H4 (cell line): Measurements from ENCODE around the gene DYNC1LI2. TPM values are rescaled to one million over a fixed set of nuclear protein-coding genes. Genes with fewer than 3 reads are reported as not detected.
"Not testable (repeated sequence)": the region's sequence is repeated elsewhere in the genome, so short reads cannot be mapped to it uniquely, and the experiment has no call there.

ENCODE experiments used
- DNase-seq: peaks from one replicate; pipeline ENCODE4 v3.0.0-alpha.2; 2015; ENCODE audit warnings: low spot score
- total RNA-seq: library from RNA; depleted of rRNA; stranded (reverse); fragments of >200 nt; shearing (Covaris generic); gene quantifications from 2 replicates; pipeline ENCODE4 v1.2.3, GENCODE V29; 2014

The DYNC1LI2 gene
- total RNA-seq, 1 experiment from 2014 or later, result 47.7 TPM

GRCh38 chr16:66696669-66697630, 54.5 kb downstream of the DYNC1LI2 start, which contains the start of gene CMTM4:
TSS of gene CMTM4 (minus strand) at chr16:66696743. CDS start at chr16:66696525, 218 bp downstream.
- DNase-seq, result peak; percentile 71

GRCh38 chr16:66695935-66696668, 55.3 kb downstream of the DYNC1LI2 start:
- DNase-seq, result no peak

DNA sequence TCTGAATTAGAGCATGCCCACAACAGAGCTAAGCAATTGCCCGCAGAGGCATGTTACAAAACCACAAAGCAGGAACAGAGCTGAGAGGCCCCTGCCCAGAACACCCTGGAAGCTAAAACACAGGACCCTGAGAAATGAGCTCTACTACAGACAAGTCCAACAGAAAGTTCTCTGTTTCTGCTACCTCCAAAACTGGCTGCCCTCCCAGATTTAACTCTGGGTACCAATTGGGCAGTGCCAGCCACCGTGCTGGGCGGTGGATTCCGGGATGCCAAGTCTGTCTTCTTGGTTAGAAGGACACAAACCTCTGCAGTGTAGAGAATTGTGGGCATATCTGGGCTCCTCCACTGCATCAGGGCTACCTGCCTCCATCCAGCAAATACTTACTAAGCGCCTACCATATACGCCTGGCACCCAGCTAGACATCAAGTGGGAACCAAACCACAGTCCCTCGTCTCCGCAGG, 55.9 kb downstream of the DYNC1LI2 start:
- DNase-seq, result no peak

GRCh38 chr16:66693149-66693548, 58.3 kb downstream of the DYNC1LI2 start:
- DNase-seq, result no peak

GRCh38 chr16:66692341-66692740, 59.1 kb downstream of the DYNC1LI2 start:
- DNase-seq, result no peak

GRCh38 chr16:66691234-66691633, 60.2 kb downstream of the DYNC1LI2 start:
- DNase-seq, result no peak

DNA sequence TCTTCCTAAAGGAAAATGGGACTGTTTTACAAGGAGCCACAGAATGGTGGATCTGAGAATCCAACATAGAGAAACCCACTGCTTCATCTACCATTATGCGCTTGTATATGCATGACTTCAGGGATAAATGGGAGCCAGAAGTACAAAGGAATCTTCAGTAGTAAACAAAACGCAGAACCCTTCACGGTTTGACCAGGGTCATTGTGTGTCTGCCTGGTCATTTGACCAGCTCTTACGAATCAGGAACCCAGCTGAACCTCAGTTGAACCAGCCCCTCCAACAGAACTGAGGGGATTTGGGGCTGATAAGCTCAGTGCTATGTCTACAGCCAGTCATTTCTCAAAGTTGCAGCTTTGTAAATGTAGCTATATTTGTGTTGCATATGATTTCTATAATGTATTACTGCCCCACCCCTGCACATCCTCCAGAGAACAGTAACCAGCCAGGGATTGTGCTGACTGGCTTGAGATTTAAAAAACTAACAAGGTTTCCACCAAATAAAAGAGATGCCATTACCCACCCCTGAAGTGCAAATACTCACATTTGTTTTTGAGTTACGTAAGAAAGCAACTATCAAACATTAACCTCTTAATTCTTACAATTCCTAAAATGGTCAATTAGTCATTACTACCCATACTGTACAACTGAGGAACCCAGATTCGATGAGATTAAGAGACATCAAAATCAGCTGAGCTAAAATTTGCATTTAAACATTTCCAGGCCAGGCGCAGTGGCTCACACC, 61.1 kb downstream of the DYNC1LI2 start:
- DNase-seq, result no peak

- DNase-seq, result no peak
Measured at GRCh38 chr16:66689282-66689681, 62.1 kb downstream of the DYNC1LI2 start.

DNA sequence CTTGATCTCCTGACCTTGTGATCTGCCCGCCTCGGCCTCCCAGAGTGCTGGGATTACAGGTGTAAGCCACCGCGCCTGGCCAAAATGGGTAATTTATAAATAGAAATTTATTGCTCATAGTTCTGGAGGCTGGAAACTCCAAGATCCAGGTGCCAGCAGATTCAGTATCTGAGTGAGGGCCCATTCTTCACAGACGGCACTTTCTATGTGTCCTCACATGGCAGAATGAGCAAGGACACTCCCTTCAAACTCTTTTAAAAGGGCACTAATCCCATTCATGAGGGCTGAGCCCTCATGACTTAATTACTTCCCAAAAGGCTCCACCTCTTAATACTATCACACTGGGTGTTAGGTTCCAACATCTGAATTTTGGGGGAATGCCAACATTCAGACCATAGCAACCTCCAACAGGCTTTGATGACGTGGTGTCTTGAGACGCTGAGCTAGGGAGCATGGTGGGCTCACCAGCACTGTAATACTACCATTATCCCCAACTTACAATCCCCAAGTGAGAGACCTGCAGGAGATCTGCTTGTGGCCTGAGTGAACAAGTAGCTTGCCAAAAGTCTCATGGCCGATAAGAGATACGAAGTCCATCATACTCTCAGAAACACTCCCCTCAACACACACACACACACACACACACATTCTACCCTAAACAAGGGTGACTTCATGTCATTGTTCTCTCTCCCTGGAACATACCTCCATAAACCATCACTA, 63.3 kb downstream of the DYNC1LI2 start:
- no peak for DNase-seq

- DNase-seq, result not testable (repeated sequence)
Measured at GRCh38 chr16:66685501-66686115, 65.8 kb downstream of the DYNC1LI2 start.

DNA sequence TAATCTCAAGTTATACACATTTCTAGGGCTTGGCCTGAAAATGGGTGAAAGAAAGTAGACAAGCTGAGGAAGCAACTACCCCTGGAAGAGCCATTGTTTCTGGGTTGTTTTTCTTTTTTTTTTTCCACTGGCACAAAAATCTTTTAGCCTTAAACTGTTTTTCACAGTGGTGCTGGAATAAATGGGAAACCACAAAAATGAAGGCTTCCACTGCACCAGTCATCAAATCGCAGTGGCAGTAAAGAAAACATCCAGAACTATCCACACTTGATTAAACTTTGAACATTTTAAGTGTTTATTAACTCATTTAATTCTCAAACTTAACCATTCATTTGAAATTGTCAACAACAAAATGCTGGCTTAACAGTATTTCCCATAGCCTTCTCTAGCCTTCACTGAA, 69.1 kb downstream of the DYNC1LI2 start:
- DNase-seq, result no peak

- DNase-seq, result no peak
Measured at GRCh38 chr16:66681676-66682075, 69.7 kb downstream of the DYNC1LI2 start.

DNA sequence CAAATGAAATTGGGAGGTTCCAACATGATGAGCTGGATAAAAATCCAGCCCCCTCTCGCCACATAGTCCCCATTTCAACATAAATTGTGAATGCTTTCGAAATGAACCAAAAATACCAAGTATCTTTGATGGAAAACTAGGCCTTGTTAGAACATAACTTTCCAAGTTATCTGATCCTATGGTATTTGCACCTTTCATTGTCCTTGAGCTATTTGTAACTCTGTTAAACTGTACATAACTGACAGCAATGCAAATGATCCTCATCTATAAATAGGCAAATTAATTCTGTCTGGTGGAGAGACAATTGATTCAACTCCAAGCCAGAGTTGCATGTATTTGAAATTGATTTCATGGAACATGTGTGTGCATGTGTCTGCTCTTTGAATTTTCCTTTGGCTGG, 73.1 kb downstream of the DYNC1LI2 start:
- no peak for DNase-seq

- DNase-seq, result no peak
Measured at GRCh38 chr16:66677836-66678235, 73.6 kb downstream of the DYNC1LI2 start.

DNA sequence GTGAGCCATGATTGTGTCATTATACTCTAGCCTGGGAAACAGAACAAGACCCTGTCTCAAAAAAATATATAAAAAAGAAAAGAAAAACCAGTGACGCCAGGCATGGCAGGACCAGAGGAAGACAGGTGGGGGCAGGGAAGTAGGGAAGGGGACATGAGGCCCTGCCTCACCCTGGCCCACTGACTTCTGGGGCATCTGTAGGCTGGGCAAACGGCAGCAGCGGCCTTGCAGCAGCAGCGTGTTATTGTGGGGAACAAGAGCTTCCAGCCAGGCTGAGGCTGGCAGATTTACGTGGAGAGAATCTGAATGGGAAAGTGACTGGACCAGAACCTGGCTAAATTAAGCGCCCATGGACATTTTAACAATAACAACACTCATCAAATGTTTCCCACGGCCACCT, 74.2 kb downstream of the DYNC1LI2 start:
- DNase-seq, result no peak

GRCh38 chr16:66676599-66676998, 74.8 kb downstream of the DYNC1LI2 start:
- DNase-seq, result no peak

GRCh38 chr16:66673691-66674090, 77.7 kb downstream of the DYNC1LI2 start:
- DNase-seq, result no peak
